Lower leg skin (tissue), 3 donors: ENCODE measurements around the gene ORMDL1.

Experiments
- POLR2A ChIP-seq, 2 donors: fragments of 450-650 bp; IDR thresholded peaks; one replicate each; pipeline ENCODE4 v1.6.1; 2016 to 2017; ENCODE audit warnings: antibody characterized with exemption in 2 of 2, mild to moderate bottlenecking in 1 of 2, moderate library complexity in 1 of 2
- TF ChIP-seq, protein P1 (sequence below), 3 donors: fragments of 450-650 bp; IDR thresholded peaks; one replicate each; pipeline ENCODE4 v1.5.1; 2016; ENCODE audit warnings: antibody characterized with exemption in 3 of 3, mild to moderate bottlenecking in 3 of 3, moderate library complexity in 2 of 3

DNA sequence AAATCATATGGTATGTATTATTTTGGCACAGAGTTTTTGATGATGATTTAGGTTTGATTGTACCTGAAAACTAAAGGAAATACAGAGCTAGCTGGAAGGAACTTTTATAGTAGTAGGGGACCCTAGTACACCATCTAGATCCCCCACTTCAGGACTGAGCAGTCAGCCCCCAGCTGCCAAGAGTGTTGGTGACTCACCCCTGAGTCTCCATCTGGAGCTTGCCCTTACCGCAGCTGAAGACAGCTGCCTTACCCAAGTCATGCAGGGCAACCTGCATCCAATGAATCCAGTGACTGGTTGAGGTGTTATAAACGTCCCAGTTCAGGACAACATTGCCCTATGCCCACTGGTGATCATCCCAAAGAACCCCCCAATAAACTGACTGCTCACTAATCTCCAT lies 15.4 kb upstream of the ORMDL1 start:
- TF ChIP-seq, protein P1, sequence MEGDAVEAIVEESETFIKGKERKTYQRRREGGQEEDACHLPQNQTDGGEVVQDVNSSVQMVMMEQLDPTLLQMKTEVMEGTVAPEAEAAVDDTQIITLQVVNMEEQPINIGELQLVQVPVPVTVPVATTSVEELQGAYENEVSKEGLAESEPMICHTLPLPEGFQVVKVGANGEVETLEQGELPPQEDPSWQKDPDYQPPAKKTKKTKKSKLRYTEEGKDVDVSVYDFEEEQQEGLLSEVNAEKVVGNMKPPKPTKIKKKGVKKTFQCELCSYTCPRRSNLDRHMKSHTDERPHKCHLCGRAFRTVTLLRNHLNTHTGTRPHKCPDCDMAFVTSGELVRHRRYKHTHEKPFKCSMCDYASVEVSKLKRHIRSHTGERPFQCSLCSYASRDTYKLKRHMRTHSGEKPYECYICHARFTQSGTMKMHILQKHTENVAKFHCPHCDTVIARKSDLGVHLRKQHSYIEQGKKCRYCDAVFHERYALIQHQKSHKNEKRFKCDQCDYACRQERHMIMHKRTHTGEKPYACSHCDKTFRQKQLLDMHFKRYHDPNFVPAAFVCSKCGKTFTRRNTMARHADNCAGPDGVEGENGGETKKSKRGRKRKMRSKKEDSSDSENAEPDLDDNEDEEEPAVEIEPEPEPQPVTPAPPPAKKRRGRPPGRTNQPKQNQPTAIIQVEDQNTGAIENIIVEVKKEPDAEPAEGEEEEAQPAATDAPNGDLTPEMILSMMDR (IDR thresholded peaks at IDR 0.05), result no peak
- no peak for TF ChIP-seq POLR2A (IDR thresholded peaks at IDR 0.05)
